ENCODE data around the gene AFP. TPM values are rescaled to one million over a fixed set of nuclear protein-coding genes. Genes with fewer than 3 reads are reported as not detected.
A peak's percentile ranks its signal among the peaks of the same experiment; 100 is the strongest.

Gene AFP
- polyA plus RNA-seq, 2 of the 4 experiments (the other 2 are of a cell fraction) = 1.8 to 4.5 TPM

DNA sequence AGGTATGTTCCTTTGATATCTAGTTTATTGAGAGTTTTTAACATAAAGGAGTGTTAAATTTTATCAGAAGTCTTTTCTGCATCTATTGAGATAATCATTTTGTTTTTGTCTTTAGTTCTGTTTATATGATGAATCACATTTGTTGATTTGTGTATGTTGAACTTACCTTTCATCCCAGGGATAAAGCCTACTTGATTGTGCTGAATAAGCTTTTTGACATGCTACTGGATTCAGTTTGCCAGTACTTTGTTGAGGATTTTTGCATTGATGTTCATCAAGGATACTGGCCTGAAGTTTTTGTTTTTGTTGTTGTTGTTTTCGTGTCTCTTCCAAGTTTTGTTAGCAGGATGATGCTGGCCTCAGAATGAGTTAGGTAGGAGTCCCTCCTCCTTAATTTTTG lies 34.7 kb downstream of the AFP start:
- WGBS (ENCODE audit: missing lambda C conversion rate) = 6% methylated on average over 1 of the region's 1 CpG
- H3K4me1 ChIP-seq = no peaks in the 10 kb centered on the region
- H3K4me3 ChIP-seq = no peak overlapping the region
- H3K27ac ChIP-seq = no peak overlapping the region
- FAIRE-seq = no peak
- no peak for DNase-seq (ENCODE audit: low read depth in 1 of 2, low spot score in 1 of 2)
- no peak for ATAC-seq
- H3K4me2 ChIP-seq = no peak overlapping the region
- ChIA-PET CTCF (no interaction called here), POLR2A (no interaction called here)
- H3K9me3 ChIP-seq = peaks cover 16% of the 10 kb centered on the region; the same call in 2 of the 3 replicates
- TF ChIP-seq MAFK (IDR thresholded peaks at IDR 0.05; ENCODE audit: partially characterized antibody) (peak; percentile 62), HOXA7 (CRISPR knock-in tag; IDR thresholded peaks at IDR 0.05) (no peak), POLR2A (IDR thresholded peaks at IDR 0.05; ENCODE audit: low read length) (no peak)

DNA sequence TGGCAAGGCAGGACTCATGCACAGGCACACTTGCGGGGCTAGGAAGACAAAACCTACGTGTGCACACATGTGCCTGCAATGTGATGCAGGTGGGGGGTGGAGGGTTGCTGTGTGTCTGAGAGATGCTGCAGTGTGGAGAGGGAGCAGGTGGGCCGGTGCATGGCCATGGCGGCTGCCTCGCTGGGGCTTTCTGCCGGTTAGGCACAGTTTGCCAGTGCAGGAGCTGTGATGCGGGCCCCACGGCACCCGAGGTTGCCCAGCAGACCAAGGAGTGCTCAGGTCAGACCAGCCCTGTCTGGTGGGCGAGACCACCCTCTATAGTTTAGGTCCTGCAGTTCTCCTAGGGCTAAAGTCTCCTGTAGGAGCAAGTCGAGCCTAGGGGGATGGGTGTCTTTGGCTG lies 41.2 kb downstream of the AFP start:
- FAIRE-seq = no peak
- H3K27ac ChIP-seq = no peak overlapping the region
- DNase-seq (ENCODE audit: low read depth in 1 of 2, low spot score in 1 of 2) = no peak
- peaks cover 16% of the 10 kb centered on the region; the same call in 2 of the 3 replicates for H3K9me3 ChIP-seq
- WGBS (ENCODE audit: missing lambda C conversion rate) = 31% methylated on average over 3 of the region's 11 CpGs
- ATAC-seq = no peak
- no peak overlapping the region for H3K4me3 ChIP-seq
- H3K4me1 ChIP-seq = no peaks in the 10 kb centered on the region
- no peak overlapping the region for H3K4me2 ChIP-seq
- ChIA-PET POLR2A (no interaction called here), CTCF (no interaction called here)
- TF ChIP-seq KDM5A (IDR thresholded peaks at IDR 0.05) = no peak
- no peak for TF ChIP-seq SREBF2 (IDR thresholded peaks at IDR 0.05)
- no peak for TF ChIP-seq NFE2L2 (conservative IDR thresholded peaks at IDR 0.05; ENCODE audit: low read length)
- TF ChIP-seq GATA3 (IDR thresholded peaks at IDR 0.05; ENCODE audit: borderline replicate concordance) = no peak
- TF ChIP-seq EHF (CRISPR knock-in tag; IDR thresholded peaks at IDR 0.05) = no peak
- no peak for TF ChIP-seq EP300 (IDR thresholded peaks at IDR 0.05)
- TF ChIP-seq HMGXB4 (CRISPR knock-in tag; IDR thresholded peaks at IDR 0.05; ENCODE audit: borderline replicate concordance) = no peak
- no peak for TF ChIP-seq RARB (CRISPR knock-in tag; IDR thresholded peaks at IDR 0.05)
- TF ChIP-seq ZFP36 (IDR thresholded peaks at IDR 0.05; ENCODE audit: borderline replicate concordance, partially characterized antibody) = no peak
- no peak for TF ChIP-seq CHD4 (IDR thresholded peaks at IDR 0.05; ENCODE audit: borderline replicate concordance)

- H3K4me1 ChIP-seq = no peaks in the 10 kb centered on the region
- no peak for ATAC-seq
- 18% methylated on average over 1 of the region's 1 CpG for WGBS (ENCODE audit: missing lambda C conversion rate)
- no peak overlapping the region for H3K27ac ChIP-seq
- CTCF ChIA-PET = no interaction called here
- H3K9me3 ChIP-seq = 0 out of 3 replicates have a peak, but pooled peaks cover 5% of the 10 kb centered on the region
- TF ChIP-seq EP300 (IDR thresholded peaks at IDR 0.05) (no peak), TP53 (CRISPR knock-in tag; IDR thresholded peaks at IDR 0.05) (no peak), FOSL2 (IDR thresholded peaks at IDR 0.05) (no peak), FOSL2 (CRISPR knock-in tag; IDR thresholded peaks at IDR 0.05) (no peak), GATA3 (IDR thresholded peaks at IDR 0.05; ENCODE audit: borderline replicate concordance) (no peak), MAFK (IDR thresholded peaks at IDR 0.05; ENCODE audit: partially characterized antibody) (no peak), EHMT2 (IDR thresholded peaks at IDR 0.05; ENCODE audit: low read depth) (no peak), CEBPB (IDR thresholded peaks at IDR 0.05) (no peak), NR3C1 (IDR thresholded peaks at IDR 0.05) (no peak), RCOR1 (IDR thresholded peaks at IDR 0.05; ENCODE audit: low read depth, low read length) (no peak), JUN (IDR thresholded peaks at IDR 0.05) (no peak)
- TF ChIP-seq, protein P1, sequence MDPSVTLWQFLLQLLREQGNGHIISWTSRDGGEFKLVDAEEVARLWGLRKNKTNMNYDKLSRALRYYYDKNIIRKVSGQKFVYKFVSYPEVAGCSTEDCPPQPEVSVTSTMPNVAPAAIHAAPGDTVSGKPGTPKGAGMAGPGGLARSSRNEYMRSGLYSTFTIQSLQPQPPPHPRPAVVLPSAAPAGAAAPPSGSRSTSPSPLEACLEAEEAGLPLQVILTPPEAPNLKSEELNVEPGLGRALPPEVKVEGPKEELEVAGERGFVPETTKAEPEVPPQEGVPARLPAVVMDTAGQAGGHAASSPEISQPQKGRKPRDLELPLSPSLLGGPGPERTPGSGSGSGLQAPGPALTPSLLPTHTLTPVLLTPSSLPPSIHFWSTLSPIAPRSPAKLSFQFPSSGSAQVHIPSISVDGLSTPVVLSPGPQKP (IDR thresholded peaks at IDR 0.05; ENCODE audit: low read depth, low read length) = no peak
- FAIRE-seq = no peak
- no peak overlapping the region for H3K4me2 ChIP-seq
- no peak for DNase-seq (ENCODE audit: low read depth in 1 of 2, low spot score in 1 of 2)
- H3K4me3 ChIP-seq = no peak overlapping the region
- POLR2A ChIA-PET = no interaction called here
These were observed 43.3 kb downstream of the AFP start for GRCh38 chr4:73479323-73479722.
